Astrocyte of the hippocampus (primary cell): Measurements from ENCODE around the gene ACACA.
A peak's percentile ranks its signal among the peaks of the same experiment; 100 is the strongest.

Experiments
- DNase-seq: peaks from one replicate; pipeline ENCODE4 v3.0.0; 2011; ENCODE audit warnings: low read depth, low spot score

ACACA gene

DNA sequence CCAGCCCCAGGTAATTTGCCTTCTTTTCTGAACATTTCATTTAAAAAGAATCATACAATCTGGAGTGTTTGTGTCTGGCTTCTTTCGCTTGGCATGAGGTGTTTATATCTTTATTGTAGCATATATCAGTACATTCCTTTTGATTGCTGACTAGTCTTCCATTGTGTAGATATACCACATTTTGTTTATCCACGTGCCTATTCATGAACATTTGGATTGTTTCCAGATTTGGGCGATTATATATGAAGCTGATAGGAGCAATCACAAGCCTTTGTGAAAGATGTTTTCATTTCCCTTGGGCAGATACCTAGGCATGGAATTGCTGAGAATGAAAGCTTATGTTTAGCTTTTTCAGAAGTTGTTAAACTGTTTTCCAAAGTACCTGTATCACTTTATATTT lies 337.5 kb downstream of the ACACA start:
- no peak for DNase-seq

DNA sequence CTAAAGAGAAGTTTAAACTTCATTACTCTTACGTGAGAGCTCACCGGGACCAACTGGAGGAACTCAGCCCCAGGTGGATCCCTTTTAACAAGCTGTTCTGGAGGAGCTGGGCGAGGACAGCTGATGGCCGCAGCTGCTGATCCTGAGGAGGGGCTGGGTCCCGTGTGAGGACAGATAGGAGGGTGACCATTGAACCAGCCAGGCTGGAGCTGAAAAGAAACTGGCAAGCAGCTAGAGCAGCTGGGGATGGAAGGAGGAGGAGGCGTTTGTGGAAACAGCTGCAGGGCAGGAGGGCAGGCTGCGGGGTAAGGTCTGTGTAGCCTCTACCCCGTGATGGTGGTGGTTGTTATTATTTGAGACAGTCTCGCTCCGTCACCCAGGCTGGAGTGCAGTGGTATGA lies 338.4 kb downstream of the ACACA start:
- no peak for DNase-seq

DNA sequence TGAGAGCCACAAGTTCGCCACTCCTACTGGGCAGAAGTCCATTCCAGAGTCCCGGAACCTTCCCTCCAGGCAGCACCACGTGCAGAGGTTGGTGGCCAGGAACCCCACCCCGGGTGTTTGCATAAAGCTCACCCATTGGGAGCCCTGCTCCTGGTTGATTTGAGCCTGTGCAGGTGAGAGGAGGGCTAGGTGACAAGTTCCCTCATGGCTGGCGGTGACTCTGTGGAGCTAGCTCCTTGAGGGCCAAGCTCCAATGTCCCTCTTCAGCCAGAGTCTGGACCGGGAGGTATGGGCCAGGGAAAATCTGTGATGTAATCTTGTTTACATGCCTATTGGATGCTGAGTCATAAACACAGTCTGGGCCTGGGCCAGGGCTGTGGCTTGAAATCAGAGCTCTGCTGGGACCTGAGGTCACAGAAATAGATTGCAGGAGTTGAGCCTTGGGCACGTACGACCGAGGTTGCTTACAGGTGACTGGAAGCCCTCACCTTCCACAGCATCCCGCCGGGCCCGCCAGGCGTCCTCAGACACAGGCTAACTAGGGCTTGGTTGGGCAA lies 339.0 kb downstream of the ACACA start:
- peak; percentile 90 for DNase-seq

DNA sequence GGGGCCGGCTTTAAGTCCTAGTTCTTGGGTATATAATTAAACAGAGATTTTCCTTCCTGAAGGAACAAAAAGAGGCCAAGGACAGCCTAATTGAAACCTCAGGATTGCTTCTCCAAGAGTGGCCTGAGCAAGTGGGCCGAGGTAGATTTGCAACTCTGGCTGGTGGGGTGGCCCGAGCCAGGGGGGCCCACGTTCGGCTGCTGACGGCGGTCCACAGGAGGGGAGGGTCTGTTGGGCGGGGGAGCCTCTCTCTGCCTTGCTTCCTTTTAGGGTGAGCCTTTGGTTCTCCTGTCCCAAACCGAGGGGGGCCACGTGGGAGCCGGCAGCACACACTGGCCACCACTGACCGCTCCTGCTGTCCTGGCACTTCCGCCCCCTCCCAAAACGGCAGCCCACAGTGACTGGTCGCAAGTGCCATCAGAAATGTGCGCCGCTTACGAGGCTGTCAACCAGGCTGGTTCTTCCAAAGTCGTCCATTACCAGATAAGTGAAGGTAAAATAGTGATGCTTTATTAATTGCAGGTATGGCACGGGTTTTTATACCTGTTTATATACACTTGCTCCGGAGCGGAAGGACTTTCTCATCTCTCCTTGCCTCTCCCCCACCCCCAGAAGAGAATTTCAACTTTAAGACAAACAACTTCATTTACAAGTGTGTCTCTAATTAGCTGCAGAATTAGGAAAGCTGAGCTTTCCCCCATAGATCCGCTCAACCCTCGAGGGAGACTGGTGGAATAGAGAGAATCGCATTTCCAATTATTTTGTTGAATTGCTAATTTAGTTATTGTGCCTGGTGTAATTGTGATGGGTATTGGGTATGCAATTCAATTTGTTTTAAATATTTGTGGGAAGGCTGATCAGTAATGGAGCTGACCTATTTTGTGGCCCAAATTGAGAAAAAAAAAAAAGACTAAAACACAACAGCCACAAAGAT lies 340.0 kb downstream of the ACACA start:
- no peak for DNase-seq

DNA sequence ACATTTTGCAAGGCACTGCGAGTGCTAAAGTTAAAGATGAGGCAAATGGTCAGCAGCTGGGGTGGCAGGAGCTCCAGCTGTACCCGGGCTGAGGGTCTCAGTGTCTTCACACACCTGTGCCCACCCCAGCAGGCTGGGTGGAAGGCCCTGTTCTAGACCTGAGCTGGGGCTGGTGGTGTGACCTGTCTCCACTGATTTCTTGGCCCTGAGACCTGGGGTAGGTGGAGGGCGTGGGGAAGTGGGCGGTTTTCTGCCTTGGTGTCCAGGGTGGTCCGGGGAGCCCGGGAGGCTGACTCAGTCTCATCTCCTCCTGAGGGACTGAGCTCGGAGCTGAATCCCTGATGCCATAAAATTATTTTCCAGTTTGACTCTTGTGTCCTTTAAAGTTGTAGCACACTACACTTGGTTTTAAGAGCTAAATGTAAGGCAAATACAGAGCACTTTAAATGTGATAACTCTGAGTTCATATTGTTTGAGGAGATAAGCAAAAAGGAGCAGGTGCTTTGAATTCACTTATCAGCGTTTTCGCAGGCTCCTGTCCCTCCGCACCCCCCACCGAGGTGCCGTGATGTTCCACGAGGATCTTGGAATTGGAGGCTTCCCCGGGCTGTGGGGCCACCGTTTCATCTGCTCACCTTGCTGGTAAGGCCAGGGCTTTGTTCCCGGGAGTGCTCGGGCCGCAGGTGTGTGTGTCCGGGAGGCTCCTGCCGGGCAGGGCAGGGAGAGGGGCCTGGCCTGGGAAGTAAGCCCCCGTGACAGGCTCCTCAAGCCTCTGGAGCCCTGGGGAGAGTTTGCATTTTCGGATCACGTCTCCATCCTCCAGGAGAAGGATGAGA lies 340.9 kb downstream of the ACACA start:
- DNase-seq = no peak

DNA sequence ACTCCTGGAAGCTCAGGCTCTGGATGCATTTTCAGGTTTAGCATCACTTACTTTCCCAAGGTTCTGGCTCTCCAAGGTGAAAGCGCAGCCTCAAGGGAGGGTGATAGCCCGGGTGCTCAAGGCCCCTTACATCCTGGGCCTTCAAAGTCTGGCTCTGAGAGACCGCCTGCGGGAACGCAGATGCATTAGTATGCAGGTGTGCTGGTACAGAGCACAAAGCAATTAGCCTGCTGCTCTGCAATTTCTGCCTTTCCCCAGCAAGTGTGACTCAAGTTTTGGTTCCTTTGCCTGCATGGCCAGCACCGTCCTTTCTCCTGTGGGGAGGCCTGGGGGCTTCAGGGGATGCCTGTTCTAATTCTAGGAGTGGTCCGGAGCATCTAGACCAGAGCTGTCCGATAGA lies 341.7 kb downstream of the ACACA start:
- no peak for DNase-seq

DNA sequence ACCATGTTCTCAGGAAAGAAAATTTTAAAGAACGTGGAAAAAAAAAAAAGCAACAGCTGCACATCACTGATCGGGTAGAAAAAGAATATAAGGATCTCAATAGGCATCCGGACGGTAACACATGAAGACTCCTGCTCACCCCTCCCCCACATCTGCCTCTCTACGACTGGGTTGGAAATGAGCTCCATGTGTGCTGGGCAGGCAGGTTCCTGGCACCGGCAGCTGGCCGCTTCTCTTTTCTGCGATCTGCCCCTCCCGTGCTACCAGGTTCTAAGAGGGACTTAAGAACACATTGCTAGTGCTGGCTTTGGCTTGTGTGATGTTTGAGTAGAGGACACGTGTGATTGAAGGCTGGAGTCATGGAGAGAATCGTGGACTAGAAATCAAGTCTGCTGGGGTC lies 342.4 kb downstream of the ACACA start:
- no peak for DNase-seq

DNA sequence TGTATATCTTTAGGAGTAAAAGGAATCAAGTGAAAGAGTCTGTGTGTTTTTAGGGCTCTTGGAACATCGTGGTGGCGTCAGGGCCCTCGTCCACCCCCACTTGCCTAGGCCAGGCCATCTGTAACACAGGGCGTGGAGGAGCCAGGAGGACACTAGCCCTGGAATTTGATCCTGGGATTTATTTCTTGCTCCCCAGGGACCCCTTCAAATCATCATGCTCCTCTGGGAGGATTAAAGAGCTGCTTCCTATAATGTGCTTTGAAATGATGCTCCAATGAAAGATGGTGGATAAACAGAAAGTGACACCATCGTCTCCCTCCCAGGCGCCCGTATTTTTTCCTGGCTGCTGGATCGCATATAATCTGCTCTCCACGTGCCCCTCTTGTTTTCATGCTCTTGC lies 344.6 kb downstream of the ACACA start:
- DNase-seq = no peak

DNA sequence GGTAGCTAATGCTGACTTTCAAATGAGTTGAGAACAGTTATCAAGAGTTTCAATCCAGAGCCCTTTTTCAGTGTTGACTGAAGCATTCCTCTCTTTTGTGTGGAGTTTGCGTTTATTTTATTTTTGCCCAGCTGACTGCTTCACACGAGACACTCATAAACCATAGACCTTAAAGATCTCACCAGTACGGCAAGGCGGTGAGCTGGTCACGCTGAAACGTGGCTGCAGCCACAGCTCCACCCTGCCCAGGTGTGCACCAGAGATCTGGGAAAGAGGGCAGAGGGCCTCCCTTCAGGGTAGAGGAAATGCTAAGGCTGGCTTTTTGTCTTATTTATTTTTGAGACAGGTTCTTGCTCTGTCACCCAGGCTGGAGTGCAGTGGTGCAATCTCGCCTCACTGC lies 345.7 kb downstream of the ACACA start:
- DNase-seq = peak; percentile 23

DNA sequence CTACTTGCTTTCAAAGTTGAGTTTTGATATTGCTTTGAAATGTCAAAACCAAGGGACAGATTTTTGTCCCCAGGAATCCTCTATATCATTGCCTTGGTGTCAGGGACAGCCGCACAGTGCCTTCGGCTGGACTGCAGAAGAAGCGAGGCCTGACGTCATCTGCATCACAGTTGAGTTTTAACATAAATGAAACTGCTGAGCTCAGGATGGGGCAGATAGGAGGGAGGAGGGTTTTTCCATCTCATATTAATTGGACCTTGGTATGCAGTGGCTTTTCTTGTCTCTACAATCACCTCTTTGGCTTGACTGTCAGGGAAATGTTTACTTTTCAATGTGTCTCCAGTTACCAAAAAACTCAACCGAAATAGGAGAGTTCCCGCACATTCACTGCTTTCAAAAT lies 346.5 kb downstream of the ACACA start:
- DNase-seq = no peak

DNA sequence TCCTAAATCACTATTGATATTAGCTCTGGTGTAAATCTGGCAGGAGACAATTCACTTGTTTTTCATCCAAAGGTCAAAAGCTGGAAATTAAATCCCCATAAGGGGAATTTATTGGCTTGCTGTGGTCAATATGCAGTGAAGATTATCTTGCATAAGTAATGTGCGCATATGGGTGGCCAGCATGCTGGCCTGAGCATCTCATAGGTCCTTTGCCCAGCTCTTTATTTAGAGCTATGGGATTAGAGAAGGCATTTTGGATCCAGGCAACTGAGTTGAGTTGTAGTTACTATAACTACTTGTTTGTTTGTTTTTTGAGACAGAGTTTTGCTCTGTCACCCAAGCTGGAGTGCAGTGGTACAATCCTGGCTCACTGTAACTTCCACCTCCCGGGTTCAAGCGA lies 347.1 kb downstream of the ACACA start:
- no peak for DNase-seq

DNA sequence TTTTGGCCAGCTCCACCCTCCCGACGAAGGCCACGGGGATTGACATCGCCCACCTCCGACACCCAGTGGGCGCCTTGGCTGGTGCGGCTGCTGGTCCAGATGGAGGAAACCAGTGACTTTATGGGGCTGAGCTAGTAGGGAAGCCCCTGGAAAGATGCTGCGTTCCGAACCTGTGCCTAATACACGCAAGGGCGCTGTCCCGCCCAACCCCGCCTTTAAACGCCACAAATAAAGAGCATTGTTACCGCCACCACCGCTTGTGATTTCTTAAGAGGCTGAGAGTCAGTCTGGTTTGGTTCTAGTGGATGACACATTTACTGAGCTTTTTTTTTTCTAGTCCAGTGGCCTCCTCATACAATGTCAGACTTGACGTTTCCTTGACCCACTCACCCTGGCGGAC lies 350.0 kb downstream of the ACACA start:
- DNase-seq = no peak

DNA sequence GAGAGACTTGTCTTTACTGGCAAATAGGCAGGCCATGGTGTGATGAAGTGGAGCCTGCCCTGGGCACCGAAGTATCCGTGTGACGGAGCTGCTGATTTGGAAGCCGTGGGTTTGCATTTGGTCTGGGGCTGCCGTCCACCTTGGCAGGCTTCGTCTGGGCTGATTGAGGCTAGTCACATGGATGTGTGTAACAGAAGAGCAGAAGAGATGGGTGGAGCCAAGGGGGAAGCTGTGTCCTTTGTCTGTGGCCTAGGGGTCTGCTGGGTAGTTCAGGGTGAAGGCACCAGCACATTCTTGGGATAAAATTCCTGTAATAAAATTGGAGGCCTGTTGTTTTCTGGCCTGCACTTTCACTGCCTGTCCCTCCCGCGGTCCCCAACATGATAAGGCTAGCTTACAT lies 351.7 kb downstream of the ACACA start:
- no peak for DNase-seq

DNA sequence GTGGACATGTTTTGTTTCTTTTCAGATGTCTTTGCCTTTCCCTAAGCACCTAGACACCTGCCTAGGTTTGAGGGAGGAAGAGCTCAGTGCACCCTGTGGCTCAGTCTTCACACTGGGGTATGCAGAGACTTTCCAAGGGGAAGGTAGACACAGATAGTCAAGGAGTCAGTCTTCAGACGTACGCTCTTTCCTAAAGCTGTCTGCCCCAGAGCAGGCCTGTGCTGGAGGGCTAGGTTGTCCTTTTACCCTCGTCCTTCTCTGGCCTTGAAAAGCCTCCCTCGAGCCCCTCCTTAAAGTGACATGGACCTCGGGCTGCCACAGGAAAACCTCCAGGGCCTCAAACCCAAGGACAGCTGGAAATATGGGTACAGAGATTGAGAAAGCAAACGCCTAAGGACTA lies 354.2 kb downstream of the ACACA start:
- no peak for DNase-seq

DNA sequence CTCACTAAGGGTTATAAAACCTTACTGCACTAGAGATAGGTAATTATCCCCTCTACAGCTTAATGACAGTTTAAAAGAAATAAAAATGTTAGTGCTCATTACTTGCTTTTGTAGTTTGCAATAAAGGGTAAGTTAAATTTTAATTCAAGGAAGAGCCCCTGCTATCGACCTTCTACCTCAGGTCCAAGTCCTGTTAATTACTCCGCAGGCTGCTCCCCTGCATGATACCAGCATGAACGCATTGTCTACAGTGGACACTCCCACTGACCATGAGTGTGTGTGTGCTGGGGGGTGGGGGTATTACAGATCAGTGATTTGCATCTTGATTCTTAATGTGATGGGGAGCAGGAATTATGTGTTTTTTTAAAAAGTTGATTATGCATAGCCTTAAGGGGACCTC lies 354.8 kb downstream of the ACACA start:
- DNase-seq = no peak

DNA sequence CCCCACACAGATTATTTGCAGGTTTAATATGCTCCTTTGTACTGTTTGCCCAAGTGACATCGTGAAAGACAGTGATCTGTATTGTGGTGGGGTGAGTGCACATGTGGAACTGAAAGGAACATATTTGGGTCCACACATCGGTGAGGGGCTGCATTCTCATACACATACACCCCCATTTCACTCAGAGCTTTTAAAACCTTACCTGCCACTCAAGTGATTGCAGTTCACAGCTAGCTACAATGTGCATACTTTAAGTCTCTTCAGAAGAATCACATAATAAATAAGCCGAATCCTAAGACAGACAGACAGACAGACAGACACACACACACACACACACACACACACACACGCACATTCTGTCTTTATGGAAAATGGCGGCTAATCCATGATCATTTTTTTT lies 355.3 kb downstream of the ACACA start:
- no peak for DNase-seq

DNA sequence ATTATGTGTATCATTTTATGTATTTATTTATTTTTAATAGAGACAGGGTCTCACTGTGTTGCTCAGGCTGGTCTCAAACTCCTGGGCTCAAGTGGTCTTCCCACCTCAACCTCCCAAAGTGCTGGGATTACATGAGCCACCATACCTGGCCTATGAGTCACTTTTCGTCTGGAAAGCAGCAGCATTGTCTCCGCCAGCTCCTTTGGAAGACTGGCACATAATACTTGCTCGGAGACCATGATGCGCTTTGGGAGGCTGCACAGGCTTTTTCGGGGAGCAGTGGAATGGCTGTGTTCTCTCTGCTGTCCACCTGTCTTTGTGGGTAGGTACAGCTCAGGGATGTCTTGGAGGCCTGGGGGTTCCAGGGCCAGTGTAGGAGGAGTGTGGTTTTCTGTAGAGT lies 355.7 kb downstream of the ACACA start:
- DNase-seq = peak; percentile 78

DNA sequence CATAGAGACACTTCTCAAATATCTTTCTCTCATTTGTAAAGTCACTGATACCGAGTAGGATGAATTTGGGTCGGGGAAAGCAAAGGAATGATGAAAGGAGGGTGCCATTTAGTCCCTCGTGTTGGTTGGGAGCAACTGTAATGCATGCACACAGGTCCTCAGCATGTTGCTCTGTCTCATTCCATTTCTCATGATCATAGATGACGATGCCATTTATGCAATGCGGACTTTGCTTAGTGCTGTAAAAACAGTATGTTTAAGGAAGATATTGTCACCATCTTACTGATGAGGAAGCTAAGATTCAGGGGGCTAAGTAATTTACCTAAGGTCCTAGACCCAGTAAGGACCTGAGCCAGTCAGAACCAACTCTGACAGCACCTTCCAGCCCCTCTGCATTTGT lies 357.8 kb downstream of the ACACA start:
- DNase-seq = no peak

DNA sequence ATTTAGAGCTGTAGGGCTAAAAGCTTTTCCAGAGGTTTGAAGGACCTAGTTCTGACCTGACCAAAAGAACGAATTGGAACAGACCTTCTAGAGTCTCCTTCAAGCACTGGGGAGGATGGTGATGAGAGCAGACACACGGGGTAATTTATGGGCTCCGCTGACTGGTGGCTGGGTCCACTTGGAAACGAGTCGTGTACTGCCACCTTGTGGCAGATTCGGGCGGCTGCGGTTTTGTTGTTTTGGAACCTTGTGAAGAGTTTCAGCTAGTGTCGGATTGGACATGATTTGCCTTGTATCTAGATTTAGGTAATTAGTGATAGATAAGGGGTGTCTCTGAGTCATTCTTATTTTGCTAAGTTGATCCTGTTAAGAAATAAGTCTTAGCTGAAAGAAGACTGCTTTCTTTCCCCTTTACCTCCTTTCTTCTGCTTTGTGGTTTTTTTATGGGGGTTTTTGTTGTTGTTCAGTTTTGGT lies 359.0 kb downstream of the ACACA start:
- DNase-seq = peak; percentile 91

DNA sequence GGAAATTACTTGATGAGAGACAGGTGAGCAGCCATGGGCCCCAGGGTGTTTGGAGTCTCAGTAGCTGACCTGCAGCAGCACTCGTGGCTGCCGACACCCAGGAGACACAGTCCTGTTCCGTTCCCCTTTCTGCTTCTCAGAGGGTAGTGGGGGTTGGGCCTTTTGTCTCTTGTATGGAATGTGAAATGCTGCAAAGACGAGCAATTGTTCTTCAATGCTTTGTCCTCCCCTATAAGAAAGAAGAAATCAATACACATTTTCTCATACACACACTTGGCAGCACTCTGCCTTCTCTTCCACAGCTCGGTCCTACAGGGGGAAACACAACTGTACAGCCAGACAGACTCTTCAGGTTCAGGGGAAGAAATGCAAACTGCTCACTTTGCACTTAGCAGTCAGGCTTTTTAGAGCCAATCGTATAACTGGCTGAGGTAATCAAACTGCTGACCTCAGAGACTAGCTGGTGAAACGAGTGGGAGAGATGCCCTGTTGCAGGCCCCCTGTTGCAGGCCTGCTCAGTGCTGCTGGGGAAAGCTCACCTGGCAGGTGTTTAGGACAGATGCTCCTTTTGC lies 361.2 kb downstream of the ACACA start:
- DNase-seq = no peak

DNA sequence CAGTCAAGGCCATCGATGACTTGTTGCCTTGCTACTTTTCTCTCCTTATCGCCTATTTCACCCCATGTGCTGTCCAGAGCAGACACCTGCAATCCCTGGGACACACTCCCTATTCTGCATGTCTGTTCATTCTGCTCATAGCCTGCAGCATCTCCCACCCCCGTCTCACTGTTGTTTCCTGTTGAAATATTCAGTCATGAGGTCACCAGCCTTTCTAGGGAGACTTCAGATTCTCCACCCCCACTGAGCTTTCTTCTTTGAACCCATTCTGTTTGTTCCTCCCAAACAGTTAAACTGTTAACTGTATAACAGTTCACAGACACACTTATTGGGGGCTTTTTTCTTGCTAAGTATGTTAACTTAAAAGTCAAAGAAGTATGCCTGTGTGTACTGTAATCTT lies 363.4 kb downstream of the ACACA start:
- DNase-seq = no peak

DNA sequence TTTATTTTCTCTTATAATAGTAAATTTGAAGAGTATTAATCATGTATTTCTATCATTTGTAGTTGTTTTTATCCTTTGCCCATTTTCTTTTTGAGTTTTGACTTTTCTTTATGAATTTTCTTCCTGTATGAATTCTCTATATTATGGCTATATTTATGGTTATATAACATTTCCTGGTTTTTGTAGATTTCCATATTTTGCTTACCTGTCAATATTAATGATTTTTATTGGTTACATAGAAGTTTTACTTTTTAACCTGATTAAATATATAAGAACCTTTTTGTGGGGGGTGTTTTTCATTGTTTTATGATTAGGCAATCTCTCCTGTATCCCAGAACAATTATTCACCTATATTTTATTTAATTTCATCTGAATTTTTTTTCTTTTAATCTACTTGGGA lies 364.7 kb downstream of the ACACA start:
- DNase-seq = no peak
